NCI-H748 treated with DMSO at 0.1 percent for 48 hours (cell line): ENCODE data around the gene KCTD11.
A peak's percentile ranks its signal among the peaks of the same experiment; 100 is the strongest.

Experiments used
- DNase-seq: peaks from one replicate; lab custom pipeline; 2025; lab: John Stamatoyannopoulos, UW

KCTD11 gene

DNA sequence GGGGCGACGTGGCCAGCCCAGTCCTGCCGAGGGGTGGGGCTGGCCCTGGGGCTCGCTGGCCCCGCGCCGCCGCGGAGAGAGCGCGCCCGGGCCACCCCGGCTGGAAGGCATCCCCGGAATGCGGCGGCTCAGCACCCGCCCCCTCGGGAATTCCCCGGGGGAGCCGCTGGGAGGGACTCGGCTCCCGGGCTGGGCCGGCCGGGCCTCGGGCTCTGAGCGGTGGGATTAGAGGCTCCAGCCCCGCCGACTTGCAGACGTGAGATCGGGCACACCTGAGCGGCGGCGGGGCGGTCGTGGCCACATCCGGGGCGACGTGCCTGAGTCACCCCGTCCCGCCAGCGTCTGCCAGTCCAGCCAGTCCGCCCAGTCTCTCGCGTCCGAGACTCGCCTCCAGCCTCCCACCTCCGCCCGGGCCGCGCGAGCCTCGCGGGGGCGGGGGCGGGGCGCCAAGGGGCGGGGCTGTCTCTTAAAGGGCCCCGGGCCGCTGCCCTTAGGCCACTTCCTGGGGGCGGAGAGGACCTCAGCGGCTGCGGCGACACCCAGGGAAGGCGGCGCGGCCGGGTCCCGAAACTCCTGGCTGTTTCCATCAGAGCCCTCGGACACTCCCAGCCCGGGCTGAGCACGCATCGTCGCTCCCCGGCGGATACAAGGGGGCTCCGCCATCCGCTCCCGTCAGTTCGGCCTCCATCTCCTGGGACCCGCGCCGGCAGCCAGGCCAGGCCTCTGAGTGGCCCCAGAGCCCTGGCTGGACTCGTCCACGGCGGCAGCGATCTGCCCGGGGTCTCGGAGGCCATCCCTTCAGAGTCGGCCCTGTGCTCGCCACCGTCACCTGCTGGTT, at the start of gene KCTD11:
Gene KCTD11, plus strand, starts transcription at position 498 of the 838 bp plus-strand sequence.
- peak; percentile 54 for DNase-seq

DNA sequence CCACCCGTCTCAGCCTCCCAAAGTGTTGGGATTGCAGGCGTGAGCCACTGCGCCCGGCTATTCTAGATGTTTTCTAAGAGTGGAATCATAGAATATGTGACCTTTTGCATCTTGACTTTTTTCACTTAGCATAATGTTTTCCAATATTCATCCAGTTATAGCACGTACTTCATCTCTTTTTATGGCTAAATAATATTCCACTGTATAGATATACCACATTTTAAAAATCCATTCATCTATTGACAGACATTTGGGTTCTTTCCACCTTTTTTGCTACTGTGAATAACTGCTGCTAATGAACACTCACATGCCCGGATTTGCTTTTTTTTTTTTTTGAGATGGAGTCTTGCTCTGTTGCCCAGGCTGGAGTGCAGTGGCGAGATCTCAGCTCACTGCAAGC, 47.8 kb upstream of the KCTD11 start:
- no peak for DNase-seq

DNA sequence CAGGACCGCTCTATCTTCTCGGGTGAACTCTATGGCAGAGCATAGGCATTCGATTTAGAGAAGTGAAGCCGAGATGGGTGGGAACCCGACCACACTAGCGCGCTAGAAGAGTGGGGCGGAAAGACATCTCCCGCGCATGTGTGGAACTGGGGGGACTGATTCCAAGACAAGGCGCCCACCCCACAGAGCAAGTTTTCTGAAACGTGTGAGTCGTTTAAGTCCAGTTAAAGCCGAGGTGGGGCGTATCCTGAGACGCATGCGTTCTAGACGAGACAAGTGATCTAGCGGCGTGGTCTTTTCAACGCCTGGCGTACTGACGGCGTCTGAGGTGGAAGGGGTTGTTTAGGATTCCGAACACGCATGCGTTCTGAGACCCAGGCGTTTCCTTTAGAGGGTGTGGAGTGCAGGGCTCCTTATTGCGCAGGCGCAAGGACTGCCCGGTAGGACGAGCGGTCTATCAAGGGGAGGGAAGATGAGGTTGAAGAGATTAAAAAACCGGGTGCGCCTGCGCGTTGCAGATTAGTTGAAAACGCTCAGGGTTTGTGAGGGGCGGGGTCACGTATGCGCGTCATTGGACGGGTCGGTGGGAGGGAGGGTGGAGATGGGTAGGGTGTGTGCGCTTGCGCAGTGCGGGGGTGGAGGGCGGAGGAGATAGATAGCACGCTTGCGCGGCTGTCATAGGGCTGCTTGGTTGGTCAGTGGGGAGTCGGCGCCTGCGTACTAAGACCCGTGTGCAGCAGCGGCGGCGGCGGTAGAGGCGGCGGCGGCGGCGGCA, 44.9 kb upstream of the KCTD11 start, which contains the start of gene EIF5A:
Gene EIF5A, plus strand, starts transcription at position 718 of the 775 bp plus-strand sequence. CDS start 2,008 bp downstream, outside the sequence.
- DNase-seq, result peak; percentile 100

DNA sequence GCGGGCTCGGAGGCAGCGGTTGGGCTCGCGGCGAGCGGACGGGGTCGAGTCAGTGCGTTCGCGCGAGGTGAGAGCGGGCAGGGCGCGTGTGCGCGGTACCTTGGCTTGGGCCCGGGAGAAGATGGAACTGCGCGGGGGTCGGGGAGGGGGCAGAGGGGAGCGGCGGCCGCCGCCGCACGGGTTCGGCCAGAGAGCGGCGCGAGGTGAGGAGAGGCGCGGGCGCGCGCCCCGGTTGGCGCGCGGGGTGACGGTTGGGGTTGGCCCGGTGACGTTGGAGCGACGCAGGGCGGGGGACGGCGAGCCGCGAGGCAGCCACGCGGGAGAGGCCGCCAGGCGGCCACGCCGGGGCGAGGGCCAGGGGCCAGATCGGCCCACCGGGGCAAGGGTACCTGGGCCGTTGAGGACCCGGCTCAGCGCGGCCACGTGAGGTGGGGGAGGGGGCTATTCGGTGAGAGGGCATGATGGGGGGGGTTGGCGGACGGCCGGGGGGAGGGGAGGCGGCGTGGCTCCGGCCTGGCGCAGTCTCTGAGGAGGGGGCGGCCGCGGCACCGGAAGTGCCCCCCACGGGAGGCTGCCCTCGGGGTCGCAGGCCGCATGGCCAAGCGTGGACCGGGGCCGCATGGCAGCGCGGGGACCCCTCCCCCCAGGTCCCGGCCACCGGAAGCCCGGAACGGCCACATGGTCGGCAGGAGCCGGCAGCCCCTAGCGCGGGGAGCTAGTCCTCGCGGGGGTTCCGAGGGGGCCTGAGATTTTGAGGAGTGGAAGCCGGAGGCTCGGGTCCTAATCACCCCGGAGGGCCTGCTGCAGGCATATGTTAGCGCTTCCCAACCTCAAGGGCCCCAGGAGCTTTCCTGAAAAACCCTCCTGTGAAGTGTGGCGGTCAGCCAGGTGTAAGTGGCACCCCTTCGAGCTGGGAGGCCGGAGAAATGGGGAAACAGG, 44.0 kb upstream of the KCTD11 start:
- DNase-seq, result no peak

DNA sequence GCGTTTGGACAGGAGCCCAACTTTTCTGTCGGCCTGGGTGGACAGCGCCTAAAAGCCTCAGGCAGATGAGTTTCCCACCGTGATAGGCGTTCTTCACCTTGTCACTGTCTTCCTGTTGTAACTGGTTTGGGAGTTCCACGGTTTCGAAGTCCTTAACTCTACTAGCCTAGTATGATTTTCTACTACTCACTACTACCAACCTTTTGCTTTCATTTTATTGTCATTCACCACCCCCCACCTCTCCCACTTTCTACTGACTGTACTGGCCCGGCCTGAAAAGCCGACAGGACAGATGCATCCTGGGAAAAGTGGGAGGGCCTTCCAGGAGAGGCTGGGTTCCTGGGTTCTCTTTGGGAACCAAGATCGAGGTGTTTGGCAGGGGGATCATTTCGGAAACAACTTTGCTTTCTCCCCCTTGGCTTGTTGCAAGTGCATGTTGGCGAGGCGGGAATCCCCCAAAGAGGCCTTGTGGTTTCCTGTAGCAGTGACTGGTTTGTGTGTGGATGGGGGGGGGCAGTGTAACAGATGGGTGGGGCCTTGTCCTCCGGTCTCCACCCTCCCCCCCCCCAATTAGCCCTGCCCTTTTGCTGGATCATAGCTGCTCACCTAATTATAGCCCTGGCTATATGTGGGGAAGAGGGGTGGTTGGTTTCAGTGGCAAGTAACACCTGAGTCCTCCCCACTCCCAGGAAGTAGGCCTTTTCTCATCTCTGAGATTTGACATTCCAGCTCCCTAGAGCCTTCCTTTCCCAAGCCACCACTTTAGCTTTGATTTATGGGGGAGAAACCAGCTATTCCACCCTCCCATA, 43.1 kb upstream of the KCTD11 start:
- DNase-seq, result peak; percentile 58

DNA sequence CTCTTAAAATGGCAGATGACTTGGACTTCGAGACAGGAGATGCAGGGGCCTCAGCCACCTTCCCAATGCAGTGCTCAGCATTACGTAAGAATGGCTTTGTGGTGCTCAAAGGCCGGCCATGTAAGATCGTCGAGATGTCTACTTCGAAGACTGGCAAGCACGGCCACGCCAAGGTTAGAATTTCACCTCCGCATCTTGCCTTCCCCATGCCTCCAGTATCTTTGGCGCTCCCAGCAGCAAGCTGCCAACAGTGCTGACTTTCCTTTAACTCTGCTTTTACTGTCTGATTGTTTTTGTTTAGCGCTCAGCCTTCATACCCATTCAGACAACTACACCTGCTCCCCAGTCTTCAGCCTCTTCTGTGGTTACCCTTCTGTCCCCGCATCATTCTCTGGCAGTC, 42.3 kb upstream of the KCTD11 start:
- no peak for DNase-seq

DNA sequence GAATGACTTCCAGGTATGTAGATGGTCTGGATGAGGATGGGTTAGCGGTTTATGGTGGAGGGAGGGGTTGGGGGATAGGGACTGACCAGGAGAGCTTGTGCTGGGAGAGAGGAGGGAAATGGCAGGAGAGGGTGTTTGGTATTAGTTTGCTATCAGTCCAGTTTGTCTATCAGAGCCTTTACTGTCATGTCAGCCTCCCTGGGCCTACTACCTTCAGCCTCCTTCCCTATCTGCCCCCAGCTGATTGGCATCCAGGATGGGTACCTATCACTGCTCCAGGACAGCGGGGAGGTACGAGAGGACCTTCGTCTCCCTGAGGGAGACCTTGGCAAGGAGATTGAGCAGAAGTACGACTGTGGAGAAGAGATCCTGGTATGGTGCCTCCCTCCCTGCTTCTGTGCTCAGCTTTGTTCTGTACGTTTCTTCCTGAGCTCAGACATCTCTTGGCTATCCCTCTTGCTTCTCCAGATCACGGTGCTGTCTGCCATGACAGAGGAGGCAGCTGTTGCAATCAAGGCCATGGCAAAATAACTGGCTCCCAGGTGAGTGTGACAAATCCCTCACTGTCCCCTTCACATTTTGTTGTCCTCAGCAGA, 40.8 kb upstream of the KCTD11 start:
- no peak for DNase-seq

DNA sequence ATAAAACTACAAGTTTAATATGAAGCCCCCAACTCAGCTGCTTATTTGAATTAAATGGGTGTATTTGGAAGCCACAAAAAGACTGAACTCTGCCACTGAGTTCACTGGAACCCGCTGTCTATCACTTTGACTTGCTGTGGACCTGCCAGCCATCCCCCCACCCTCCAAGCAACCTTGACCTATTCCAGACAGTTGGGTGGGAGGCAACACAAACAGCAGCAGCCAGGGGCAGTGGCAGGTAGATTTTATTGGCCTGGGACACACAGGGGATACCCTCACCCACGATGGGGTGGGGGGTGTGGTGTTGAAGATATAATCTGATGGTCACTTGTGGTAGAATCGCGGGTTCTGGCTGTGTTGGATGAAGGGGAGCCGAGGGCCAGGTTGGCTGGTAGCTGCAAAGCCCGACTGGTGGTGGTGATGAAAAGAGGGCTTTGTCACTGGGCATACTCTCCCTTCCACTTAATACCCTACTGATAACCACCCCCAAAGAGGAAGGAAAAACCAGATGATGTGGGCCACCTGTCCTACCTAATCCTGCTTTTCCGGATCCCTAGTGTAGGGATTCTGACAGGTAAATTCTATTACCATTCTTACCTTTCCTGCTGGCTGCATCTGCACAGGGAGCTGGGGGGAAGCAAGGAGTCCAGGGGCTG, 39.4 kb upstream of the KCTD11 start:
- no peak for DNase-seq

DNA sequence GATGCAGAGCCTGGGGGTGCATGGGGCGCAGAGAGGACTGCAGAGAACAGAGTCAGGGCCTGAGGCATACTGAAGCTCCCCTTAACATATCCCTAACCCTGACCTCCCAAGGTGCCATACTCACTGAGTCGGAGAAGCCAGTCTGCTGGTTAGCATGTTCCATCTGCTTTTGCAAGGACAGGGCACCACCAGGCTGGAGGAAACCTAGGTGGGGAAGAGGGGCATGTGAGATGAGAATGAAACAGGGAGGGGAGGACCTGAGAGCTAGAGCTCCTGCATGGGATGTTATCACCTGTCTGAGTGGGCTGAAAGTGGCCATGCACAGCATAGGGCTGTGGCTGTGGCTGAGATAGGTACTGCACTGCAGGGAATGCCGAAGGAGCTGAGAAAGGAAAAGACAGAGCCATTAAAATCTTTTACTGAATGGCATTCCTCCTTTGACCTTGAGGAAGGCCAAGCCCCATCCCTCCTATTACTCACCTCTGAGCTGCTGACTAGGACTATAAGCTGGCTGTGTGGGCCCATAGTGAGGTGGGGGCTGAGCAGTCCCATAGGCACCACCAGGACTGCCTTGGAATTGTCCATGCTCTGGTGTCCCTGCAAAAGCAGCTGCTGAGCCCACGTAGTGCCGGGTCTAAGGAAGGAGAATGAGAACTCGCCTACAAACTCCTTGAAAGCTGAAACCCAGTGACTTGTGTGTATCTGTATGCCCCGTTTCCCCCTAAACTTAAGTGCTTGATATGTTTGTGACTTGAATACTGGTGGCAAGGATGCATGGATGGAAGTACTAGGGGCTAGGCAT, 38.7 kb upstream of the KCTD11 start:
- DNase-seq, result no peak

DNA sequence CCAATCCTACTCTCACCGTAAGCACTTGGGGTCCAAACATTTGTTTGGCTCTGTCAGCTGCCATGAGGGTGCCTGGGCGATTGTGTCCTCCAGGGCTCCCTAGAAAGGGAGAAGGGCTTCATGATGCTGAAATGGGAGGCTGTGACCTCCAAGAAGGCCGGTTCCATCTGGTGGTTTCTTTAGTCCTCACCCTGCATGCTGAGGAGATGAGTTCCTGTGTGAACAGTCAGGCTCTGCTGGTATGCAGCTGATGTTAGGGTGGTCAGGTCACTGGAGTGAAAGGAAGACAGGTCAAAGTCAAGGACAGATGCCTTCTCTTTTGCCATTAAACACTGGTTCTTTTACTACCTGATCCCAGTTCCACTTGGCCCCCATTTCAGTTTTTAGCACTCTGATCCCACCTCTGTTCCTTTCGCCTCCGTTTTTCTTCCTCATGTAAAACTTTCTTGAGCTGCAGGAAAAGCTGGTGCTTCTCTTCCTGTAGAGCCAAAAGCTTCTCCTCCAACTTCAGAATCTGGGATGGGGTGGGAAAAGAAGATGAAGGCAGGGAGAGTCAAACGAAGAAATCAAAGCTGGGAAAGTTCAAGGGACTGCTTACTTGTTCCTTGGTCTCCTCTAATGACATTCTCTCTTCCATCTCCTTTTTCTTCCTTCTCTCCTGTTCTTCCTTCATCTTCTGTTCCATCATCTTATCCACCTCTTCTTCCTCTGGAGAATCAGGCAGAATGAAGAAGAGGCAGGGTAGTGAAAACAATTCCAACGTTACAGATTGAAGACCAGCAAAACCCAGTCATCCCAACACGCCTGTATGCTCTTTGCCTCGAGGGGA, 37.9 kb upstream of the KCTD11 start:
- DNase-seq, result no peak

DNA sequence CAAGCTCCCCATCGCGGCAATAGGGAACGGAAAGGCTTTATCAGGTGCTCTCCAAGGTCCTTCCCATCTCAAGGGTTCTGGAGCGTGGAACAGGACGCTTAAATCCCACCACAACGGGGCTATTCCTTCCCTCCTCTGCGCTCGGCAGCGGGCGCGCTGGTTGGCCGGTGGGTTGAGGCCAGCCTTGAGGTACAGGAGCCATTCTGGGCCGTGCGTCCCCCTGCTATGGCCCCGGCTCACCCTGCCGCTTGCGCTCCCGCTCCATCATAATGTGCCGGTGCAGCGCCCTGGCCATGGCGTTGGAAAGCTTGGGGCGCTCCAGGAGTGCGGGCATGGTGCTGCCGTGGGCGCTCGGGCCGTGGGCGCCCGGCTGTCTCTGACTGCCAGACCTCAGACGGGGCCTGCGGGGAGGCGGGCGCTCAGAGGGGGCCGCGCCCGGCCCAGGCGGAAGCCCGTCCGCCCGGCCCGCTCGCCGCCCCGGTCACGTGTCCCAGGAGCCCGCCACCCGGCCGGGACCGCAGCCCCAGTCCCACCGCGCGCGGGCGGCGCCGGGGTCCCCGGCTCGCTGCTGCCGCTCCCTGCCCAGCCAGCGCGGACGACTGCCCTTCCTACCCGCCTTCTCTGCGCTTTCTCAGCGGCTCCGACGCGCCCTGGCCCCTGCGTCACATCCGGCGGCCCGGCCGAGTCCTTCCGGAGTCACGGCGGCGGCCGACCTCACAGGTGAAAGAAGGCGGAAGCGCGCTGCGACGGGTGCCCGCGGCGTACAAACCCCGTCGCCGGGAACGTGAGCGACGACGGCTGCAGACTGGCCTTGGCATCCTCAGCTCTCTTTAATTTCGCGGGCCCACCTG, 37.0 kb upstream of the KCTD11 start, which contains the start of gene GPS2:
Gene GPS2, minus strand, starts transcription at position 642 of the 851 bp plus-strand sequence. Its CDS starts 308 bp downstream, at position 334.
- DNase-seq, result peak; percentile 77

DNA sequence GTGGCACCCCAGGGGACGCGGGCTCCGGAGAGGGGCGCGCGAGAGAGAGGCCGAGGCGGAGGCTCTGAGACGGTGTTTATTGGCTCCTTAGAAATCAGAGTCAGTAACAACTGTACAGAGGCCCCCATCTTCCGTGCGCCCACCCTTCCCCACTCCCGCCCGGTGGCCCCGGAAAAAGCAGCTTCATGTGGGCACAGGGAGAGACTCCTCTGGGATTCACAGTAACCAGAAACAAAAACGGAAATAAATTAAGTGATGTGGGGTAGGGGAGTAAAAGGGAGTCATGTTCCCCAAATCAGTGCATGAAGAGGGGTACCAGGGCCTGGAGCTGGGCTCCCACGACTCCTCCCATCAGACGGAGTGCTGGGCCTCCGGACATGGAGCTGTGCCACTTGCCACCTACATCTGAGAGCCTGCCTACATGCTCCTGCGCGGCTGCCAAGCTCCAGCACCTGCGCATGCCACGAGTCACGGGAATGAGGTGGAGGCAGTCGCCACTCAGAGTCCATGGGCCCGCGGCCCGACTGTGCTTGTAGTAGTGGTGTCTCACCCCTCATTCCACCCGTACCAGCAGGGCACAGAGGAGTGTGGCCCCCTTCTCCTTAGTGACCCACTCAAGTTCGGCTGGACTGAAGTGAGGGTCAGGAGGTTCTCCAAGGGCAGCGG, 36.3 kb upstream of the KCTD11 start:
- DNase-seq, result no peak

DNA sequence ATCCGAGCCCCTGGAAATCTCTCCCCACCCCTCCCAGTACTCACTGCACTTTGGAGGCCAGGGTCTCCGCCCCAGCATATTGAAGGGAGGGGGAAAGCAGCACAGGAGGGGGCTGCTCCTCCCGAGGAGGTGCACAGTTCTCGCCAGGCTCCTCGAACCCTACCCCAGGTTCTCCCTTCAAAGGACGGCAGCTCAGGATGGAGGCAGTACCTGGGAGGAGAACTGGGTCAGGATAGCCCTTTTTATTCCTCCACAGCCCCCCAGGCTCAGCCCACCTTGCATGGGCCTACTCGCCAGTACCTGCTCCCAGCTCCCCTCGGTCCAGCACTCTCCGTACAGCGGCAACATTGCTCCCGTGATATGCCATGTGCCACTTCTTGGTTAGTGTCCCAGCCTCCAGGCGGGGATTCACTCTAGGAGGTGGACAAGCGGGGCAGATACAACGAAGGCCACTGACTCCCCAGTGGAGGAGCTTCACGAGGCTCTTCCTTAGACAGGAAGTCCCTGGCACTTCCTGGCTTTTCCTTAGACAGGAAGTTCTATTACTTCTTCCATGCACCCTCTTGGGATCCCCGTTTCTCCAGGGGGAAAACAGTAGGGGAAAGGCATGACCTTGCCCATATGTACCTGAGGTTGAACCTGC, 34.7 kb upstream of the KCTD11 start:
- no peak for DNase-seq

DNA sequence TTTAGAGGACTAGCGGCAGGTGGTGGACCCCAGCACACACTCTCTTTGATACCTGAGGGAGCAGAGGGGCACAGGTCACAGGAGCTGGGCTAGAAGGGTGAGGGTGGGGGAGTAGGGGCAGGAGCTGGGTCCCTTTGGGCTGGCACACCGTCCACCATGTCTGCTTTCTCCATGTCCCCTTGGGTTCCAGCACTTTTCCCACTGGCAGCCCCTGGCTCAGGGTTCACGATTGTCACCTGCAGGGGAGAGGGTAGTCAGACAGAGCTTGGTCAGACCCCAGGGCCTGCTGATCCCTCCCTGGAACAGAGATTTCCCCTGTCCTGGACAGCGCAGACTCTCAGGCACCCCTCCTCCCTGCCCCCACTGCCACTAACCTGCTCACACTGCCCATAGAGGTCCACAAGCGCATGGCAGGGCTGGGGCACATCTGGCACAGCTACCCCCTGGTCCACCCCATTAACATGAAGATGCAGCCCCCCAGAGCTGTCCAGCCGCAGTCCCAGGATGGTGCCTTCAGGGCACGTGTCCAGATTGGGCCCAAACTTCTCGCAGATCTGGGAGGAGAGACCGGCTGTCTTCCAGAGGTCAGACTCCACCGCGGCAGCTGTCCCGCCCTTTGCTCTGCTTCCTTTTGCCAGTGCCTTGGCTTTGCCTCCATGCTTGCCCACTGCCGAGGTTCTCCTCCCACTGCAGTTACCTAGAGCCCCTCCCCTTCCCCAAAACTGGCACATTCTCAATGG, 33.7 kb upstream of the KCTD11 start:
- DNase-seq, result no peak

DNA sequence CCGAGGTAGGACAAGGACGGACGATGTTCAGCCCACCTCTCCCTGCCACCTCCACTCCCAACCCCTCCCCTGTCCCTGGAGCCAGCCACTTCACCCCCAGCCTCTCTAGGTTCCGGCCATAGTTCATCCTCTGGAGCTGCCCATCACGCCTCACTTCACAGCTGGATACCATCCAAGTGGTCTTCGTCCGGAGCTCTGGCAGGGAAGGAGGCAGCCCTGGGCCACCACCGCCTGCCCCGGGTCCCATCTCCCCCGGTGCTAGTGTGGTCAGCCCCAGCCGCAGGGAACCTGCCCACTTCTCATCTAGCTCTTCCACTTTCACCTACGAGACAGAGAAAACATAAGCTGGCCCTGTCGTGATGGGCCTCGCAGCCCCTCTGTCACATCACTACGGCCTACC, 30.5 kb upstream of the KCTD11 start:
- no peak for DNase-seq
